NT2/D1 (cell line): ENCODE data around the gene KCNAB3.

ENCODE experiments used
- YY1 ChIP-seq: IDR thresholded peaks from 2 replicates; pipeline ENCODE4 v1.6.1; 2011; ENCODE audit not compliant: insufficient read length, insufficient read depth
- ZNF274 ChIP-seq: IDR thresholded peaks from 2 replicates; pipeline ENCODE4 v1.6.1; 2011; ENCODE audit warnings: mild to moderate bottlenecking, low read depth, low read length

- no peak for TF ChIP-seq YY1
- no peak for TF ChIP-seq ZNF274
Measured at GRCh38 chr17:7882629-7883028, 47.0 kb downstream of the KCNAB3 start.
